Mucosa of stomach (tissue), 1 donor: ENCODE results near the gene NAP1L1.
A peak's percentile ranks its signal among the peaks of the same experiment; 100 is the strongest.

ENCODE experiments used
- H3K27me3 ChIP-seq: one replicate; pipeline ENCODE4 v1.7.0; 2013; ENCODE audit warnings: mild to moderate bottlenecking, low read length; ENCODE audit not compliant: control insufficient read depth, insufficient read depth
- H3K36me3 ChIP-seq: one replicate; pipeline ENCODE4 v1.7.0; 2013; ENCODE audit warnings: low read length; ENCODE audit not compliant: control insufficient read depth, insufficient read depth
- H3K4me1 ChIP-seq: one replicate; pipeline ENCODE4 v1.7.0; 2013; ENCODE audit warnings: mild to moderate bottlenecking, low read length; ENCODE audit not compliant: control insufficient read depth, insufficient read depth
- H3K4me3 ChIP-seq: one replicate; pipeline ENCODE4 v1.7.0; 2013; ENCODE audit warnings: low read length
- H3K9ac ChIP-seq: one replicate; pipeline ENCODE4 v1.7.0; 2013; ENCODE audit warnings: mild to moderate bottlenecking, low read length, moderate library complexity
- H3K9me3 ChIP-seq: one replicate; pipeline ENCODE4 v1.7.0; 2013; ENCODE audit warnings: mild to moderate bottlenecking, low read length, moderate library complexity; ENCODE audit not compliant: control insufficient read depth
- donor health status: Pancreatic carcinoma.

NAP1L1 gene

GRCh38 chr12:76108356-76108755, 23.9 kb upstream of the NAP1L1 start:
- H3K4me1 ChIP-seq = no peaks in the 10 kb centered on the region
- peaks cover 32% of the 10 kb centered on the region for H3K27me3 ChIP-seq
- no peak overlapping the region for H3K4me3 ChIP-seq
- no peaks in the 10 kb centered on the region for H3K9me3 ChIP-seq
- H3K9ac ChIP-seq = no peak overlapping the region
- H3K36me3 ChIP-seq = no peaks in the 10 kb centered on the region

GRCh38 chr12:76106631-76107030, 22.1 kb upstream of the NAP1L1 start:
- no peaks in the 10 kb centered on the region for H3K4me1 ChIP-seq
- no peak overlapping the region for H3K9ac ChIP-seq
- peaks cover 35% of the 10 kb centered on the region for H3K27me3 ChIP-seq
- no peaks in the 10 kb centered on the region for H3K9me3 ChIP-seq
- H3K36me3 ChIP-seq = no peaks in the 10 kb centered on the region
- H3K4me3 ChIP-seq = no peak overlapping the region

DNA sequence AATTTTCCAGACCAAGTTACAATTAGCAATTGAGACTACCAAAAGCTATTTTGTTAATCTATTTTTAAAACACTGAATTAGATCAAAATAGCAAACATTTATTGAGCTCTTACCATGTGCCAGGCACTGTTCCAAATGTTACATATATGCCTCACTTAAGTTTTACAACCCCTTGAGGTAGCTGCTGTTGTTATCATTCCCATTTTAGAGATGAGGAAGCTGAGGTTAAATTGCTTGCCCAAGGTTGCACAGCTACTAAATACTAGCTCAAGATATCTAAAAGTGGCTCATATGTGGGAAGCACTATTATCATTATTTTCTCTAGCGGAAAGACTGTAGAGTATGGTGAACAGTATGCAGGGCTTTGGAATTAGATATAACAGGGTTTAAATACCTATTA, 19.5 kb upstream of the NAP1L1 start:
- Histone ChIP-seq H3K9ac (no peak overlapping the region), H3K27me3 (peaks cover 23% of the 10 kb centered on the region), H3K4me3 (no peak overlapping the region), H3K9me3 (no peaks in the 10 kb centered on the region), H3K4me1 (no peaks in the 10 kb centered on the region), H3K36me3 (no peaks in the 10 kb centered on the region)

DNA sequence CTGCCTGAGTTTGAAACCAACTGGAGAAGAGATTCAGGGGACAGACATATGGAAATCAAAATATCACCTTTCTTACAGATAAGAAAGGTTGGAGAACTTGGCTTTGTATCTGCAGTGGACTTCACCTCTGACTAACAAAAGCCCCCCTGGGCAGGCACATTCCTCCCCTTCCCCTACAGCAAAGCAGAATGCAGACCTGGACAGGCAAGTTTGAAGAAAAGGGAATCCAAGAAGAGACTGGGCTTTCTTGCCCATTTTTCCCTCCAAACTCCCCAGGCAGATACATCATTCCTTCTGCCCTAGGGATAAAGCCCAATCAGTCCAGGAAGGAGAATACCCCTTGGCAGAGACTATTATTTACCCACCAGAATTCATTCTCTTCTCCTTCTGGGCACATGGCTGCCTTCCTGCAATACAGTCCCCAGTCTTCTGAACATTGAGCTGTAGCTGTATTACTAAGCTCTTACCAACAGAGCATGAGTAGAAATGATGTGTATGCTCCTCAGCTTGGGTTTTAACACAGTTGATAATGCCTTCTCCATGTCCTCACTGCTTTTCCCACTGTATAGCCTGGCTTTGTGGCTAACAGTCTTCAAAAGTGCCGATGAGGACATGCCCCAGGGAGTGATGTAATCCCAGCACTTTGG, 17.4 kb upstream of the NAP1L1 start:
- Histone ChIP-seq H3K36me3 (no peaks in the 10 kb centered on the region), H3K27me3 (peaks cover 23% of the 10 kb centered on the region), H3K9me3 (no peaks in the 10 kb centered on the region), H3K9ac (no peak overlapping the region), H3K4me3 (no peak overlapping the region), H3K4me1 (no peaks in the 10 kb centered on the region)

- Histone ChIP-seq H3K4me1 (no peaks in the 10 kb centered on the region), H3K4me3 (no peak overlapping the region), H3K9me3 (no peaks in the 10 kb centered on the region), H3K36me3 (no peaks in the 10 kb centered on the region), H3K27me3 (peaks cover 4% of the 10 kb centered on the region), H3K9ac (no peak overlapping the region)
Measured at GRCh38 chr12:76096079-76096646, 11.7 kb upstream of the NAP1L1 start.

DNA sequence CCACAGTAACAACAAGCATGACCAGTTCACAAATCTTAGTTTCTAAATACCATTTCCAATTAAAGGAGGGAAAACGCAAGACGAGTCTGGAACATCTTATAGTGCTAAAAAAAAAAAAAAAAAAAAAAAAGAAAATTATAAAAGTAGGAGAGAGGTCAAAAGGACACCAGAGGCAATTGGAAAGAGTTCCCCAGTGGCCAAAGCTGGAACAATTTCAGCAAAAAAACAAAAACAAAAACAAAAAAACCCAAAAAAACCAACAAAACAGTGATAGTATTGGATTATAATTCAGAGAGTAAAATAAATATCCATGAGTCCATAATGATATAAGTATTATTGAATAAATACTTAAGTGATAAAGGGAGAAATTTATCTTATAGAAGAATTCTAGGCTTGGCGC, 10.3 kb upstream of the NAP1L1 start:
- Histone ChIP-seq H3K9me3 (no peaks in the 10 kb centered on the region), H3K4me3 (no peak overlapping the region), H3K36me3 (no peaks in the 10 kb centered on the region), H3K27me3 (peaks cover 4% of the 10 kb centered on the region), H3K4me1 (no peaks in the 10 kb centered on the region), H3K9ac (no peak overlapping the region)

GRCh38 chr12:76091246-76091754, 6.8 kb upstream of the NAP1L1 start:
- H3K4me3 ChIP-seq = no peak overlapping the region
- H3K4me1 ChIP-seq = no peaks in the 10 kb centered on the region
- peaks cover 4% of the 10 kb centered on the region for H3K27me3 ChIP-seq
- H3K9ac ChIP-seq = no peak overlapping the region
- no peaks in the 10 kb centered on the region for H3K36me3 ChIP-seq
- H3K9me3 ChIP-seq = no peaks in the 10 kb centered on the region

DNA sequence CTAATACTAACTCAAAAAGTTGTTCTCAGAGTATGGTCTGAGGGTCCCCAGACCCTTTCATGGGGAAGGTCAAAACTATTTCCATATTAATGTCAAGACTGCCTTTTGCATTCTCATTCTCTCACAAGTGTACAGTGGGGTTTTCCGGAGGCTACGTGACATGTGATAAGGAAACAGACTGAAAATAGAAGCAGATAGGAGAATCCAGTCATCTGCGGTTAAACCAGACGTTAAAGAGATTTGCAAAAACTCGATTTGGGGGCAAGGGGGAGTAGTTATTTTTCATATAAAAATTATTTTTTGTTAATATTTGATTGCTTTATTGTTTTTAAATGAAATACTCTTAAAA, 1.0 kb upstream of the NAP1L1 start:
- Histone ChIP-seq H3K27me3 (no peaks in the 10 kb centered on the region), H3K4me3 (no peak overlapping the region), H3K4me1 (peaks cover 6% of the 10 kb centered on the region), H3K9ac (no peak overlapping the region), H3K36me3 (no peaks in the 10 kb centered on the region), H3K9me3 (no peaks in the 10 kb centered on the region)

DNA sequence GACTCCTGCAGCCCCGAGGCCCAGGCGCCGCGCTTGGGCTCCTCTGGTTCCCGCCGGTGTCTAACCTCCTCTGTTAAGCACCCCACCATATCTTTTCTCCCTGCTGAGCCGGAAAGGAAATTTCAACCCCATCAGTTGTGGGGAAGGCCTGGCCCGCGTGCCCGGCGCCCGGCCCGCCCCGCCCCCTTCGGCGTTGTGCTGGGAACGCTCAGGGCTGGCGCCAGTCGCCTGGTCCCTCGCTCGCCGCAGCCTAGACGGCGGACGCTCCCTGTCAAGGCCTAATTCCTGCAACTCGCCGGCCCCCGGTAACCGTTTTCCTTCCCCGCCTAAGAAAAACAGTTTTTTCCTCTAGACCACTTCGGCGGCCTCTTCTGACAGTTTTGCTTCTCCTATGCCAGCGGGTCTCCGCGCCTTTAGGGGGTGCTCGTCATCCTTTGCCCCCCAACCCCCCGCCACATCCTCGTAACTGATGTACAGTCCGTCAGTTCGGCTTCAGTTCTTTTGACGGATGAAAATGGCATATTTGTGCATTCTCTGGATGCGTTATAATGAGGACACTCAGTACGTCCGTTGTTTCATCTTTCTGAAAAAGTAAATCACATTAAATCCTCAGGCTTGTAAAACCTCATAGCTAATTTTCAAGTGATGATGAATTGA, 506 bp upstream of the NAP1L1 start:
- H3K4me1 ChIP-seq = peaks cover 6% of the 10 kb centered on the region

GRCh38 chr12:76083246-76083903, 1.1 kb downstream of the NAP1L1 start:
- Histone ChIP-seq H3K27me3 (no peaks in the 10 kb centered on the region), H3K4me3 (peak overlapping the region; percentile 83), H3K36me3 (no peaks in the 10 kb centered on the region), H3K9ac (peak overlapping the region; percentile 90), H3K4me1 (peaks cover 6% of the 10 kb centered on the region), H3K9me3 (no peaks in the 10 kb centered on the region)

More for the DNA sequence above, 506 bp upstream of the NAP1L1 start:
- H3K27me3 ChIP-seq = no peaks in the 10 kb centered on the region
- peak overlapping the region; percentile 83 for H3K4me3 ChIP-seq
- H3K9ac ChIP-seq = peak overlapping the region; percentile 90
- H3K36me3 ChIP-seq = no peaks in the 10 kb centered on the region
- no peaks in the 10 kb centered on the region for H3K9me3 ChIP-seq

DNA sequence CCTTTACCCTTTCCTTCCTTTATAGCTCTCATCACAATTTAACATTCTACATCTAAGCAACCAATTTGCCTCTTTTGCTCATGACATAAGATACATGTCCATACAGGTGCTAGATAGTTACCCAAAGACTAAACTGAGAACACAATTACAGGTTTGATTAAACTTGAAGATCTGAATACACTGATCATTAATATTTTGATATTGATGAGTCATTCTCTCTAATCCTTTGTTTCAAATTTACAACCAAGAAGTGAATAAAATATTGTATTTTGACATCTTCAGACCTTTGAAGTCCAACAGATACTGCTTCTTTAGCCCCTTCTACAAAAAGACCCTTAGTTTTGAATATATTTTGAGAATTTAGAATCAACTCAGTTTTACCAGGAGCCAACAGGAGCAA, 2.6 kb downstream of the NAP1L1 start:
- H3K4me1 ChIP-seq = peaks cover 6% of the 10 kb centered on the region
- no peaks in the 10 kb centered on the region for H3K27me3 ChIP-seq
- H3K4me3 ChIP-seq = no peak overlapping the region
- H3K9ac ChIP-seq = no peak overlapping the region
- no peaks in the 10 kb centered on the region for H3K36me3 ChIP-seq
- no peaks in the 10 kb centered on the region for H3K9me3 ChIP-seq
